Measurements from ENCODE around the gene ARX.

- no peak for TF ChIP-seq CTCF (IDR thresholded peaks at IDR 0.05; ENCODE audit: poor library complexity)
- no peak for TF ChIP-seq EZH2phosphoT487 (IDR thresholded peaks at IDR 0.05; ENCODE audit: low read depth, severe bottlenecking, unreplicated experiment)
Observed at GRCh38 chrX:25048178-25048577, 32.4 kb upstream of the ARX start.

Data from hepatocyte (in vitro differentiated cells).